Measurements from ENCODE around the gene PARVB.

- TF ChIP-seq CTCF (conservative IDR thresholded peaks at IDR 0.05; ENCODE audit: low read depth, low read length) (no peak), EZH2phosphoT487 (IDR thresholded peaks at IDR 0.05; ENCODE audit: borderline replicate concordance, low read length) (no peak), EZH2 (IDR thresholded peaks at IDR 0.05; ENCODE audit: low read length, unreplicated experiment) (no peak)
Observed at GRCh38 chr22:44107340-44107739, 83.2 kb downstream of the PARVB start.

All from PC-3 (cell line).